GM12865 (cell line): ENCODE results near the gene BOK.
"Not testable (repeated sequence)": the region's sequence is repeated elsewhere in the genome, so short reads cannot be mapped to it uniquely, and the experiment has no call there.

Experiments used
- DNase-seq: peaks from one replicate; pipeline ENCODE4 v3.0.0; 2010; ENCODE audit warnings: low read depth
- H3K4me3 ChIP-seq: 2 replicates; pipeline ENCODE4 v1.5.1; 2011; ENCODE audit warnings: mild to moderate bottlenecking, low read depth, low read length, control low read depth
- CTCF ChIP-seq: IDR thresholded peaks from 2 replicates; pipeline ENCODE4 v1.5.1; 2011; ENCODE audit warnings: low read length, control low read depth, low read depth, inconsistent platforms; ENCODE audit not compliant: insufficient read depth; ENCODE audit errors: missing control alignments

BOK gene

GRCh38 chr2:241582806-241583205 is 24.3 kb downstream of the BOK start:
- TF ChIP-seq CTCF = no peak
- no peak for DNase-seq
- H3K4me3 ChIP-seq = no peak overlapping the region

- H3K4me3 ChIP-seq = no peak overlapping the region
- no peak for TF ChIP-seq CTCF
- DNase-seq = no peak
These were observed 25.9 kb downstream of the BOK start for GRCh38 chr2:241584436-241584835.

- H3K4me3 ChIP-seq = no peak overlapping the region
- DNase-seq = no peak
- TF ChIP-seq CTCF = no peak
These were observed 28.2 kb downstream of the BOK start for GRCh38 chr2:241586564-241587264.

- not testable (repeated sequence) for H3K4me3 ChIP-seq, DNase-seq
These were observed 31.3 kb downstream of the BOK start for GRCh38 chr2:241589863-241590262.

GRCh38 chr2:241590496-241591455 is 32.2 kb downstream of the BOK start:
- not testable (repeated sequence) for DNase-seq, H3K4me3 ChIP-seq

GRCh38 chr2:241592126-241592845 is 33.7 kb downstream of the BOK start:
- H3K4me3 ChIP-seq = no peak overlapping the region
- no peak for TF ChIP-seq CTCF

GRCh38 chr2:241593271-241593670 is 34.7 kb downstream of the BOK start:
- no peak for TF ChIP-seq CTCF
- no peak for DNase-seq
- no peak overlapping the region for H3K4me3 ChIP-seq

More at GRCh38 chr2:241592126-241592845, 33.7 kb downstream of the BOK start:
- DNase-seq = no peak
